SK-MEL-5 (cell line): ENCODE measurements around the gene ZHX3. TPM values are rescaled to one million over a fixed set of nuclear protein-coding genes. Genes with fewer than 3 reads are reported as not detected.

Source experiments
- DNase-seq: peaks from one replicate; pipeline ENCODE4 v3.0.0-alpha.2; 2016; ENCODE audit warnings: low read depth, low spot score
- in situ Hi-C: cut with HindIII; loops from 2 replicates; pipeline ENCODE4 v1.10.0; 2016; ENCODE audit warnings: low sequenced_read_pairs, high pct_unique_total_duplicates, low pct_unique_long_range_greater_than_20kb
- total RNA-seq: library from RNA; depleted of rRNA; stranded (reverse); fragments of >200 nt; shearing (Covaris generic); gene quantifications from 2 replicates; pipeline ENCODE4 v1.2.3, GENCODE V29; 2014

The ZHX3 gene
- total RNA-seq, 1 experiment from 2014 or later, result 7.3 TPM

DNA sequence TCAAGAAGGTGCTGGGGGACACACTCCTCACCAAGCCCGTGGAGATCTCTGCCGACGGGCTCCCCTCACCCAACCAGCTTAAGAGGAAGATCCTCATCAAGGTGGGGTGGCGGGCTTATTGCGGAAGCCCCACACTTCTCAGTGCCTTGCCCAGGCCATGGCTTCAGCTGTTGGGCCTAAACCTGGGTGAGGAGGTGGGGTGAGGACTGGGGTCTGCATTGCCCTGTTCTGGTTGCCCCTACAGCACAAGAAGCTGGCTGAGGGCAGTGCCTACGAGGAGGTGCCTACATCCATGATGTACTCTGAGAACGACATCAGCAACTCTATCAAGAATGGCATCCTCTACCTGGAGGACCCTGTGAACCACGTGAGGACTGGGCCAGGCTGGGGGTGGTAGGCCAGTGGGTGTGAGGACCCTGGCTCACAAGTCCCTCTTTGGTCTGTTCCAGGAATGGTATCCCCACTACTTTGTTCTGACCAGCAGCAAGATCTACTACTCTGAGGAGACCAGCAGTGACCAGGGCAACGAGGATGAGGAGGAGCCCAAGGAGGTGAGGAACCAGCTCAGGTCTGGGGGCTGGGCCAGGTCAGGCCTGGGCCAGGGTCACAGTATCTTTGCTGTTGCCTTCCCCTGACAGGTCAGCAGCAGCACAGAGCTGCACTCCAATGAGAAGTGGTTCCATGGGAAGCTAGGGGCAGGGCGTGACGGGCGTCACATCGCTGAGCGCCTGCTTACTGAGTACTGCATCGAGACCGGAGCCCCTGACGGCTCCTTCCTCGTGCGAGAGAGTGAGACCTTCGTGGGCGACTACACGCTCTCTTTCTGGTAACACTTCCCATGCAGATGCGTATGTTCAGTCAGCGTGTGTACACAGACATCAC lies 152.3 kb downstream of the ZHX3 start:
- in situ Hi-C loops, result no loop called here
- no peak for DNase-seq

DNA sequence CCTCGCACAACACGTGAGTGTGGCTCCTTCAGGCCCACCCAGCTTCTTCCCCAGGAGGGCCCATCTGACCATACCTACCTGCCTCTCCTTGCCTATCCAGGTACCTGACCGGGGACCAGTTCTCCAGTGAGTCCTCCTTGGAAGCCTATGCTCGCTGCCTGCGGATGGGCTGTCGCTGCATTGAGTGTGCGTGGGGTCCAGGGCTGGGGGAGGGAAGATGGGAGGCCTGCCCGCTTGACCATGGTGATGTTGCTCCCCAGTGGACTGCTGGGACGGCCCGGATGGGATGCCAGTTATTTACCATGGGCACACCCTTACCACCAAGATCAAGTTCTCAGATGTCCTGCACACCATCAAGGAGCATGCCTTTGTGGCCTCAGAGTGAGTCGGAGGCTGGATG lies 153.7 kb downstream of the ZHX3 start:
- in situ Hi-C loops, result no loop called here
- no peak for DNase-seq

DNA sequence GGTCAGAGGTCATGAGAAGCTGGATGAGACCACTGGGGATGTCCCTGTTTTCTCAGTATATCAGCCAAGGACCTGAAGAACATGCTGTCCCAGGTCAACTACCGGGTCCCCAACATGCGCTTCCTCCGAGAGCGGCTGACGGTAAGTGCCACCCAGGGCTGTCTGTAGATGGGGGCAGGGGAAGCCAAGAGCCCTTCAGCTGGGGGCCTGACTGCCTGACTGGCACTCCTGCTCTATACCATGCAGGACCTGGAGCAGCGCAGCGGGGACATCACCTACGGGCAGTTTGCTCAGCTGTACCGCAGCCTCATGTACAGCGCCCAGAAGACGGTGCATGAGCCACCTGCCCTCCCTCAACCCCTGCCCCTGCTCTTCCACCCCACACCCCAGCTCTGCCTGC lies 155.1 kb downstream of the ZHX3 start:
- in situ Hi-C loops, result no loop called here
- DNase-seq, result no peak

- in situ Hi-C loops, result no loop called here
Measured at GRCh38 chr20:41161886-41162285, 155.6 kb downstream of the ZHX3 start.

DNA sequence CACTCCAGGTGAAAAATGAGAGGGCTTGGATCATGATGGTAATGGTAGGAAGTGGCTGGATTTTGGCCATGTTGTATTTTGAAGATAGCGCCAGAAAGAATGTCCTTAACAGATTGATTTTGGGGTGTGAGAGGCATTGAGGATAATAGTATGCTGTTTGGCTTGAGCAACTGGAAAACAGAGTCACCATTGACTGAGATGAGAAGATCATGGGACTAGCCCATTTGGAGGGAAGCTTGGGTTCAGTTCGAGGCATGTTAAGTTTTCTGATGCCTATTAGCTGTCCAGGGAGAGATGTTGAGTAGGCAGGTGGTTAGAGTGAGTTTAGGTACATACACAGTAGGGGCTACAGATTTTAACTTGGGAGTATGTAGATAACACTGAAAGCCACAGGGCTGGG lies 156.8 kb downstream of the ZHX3 start:
- no peak for DNase-seq
- in situ Hi-C loops, result no loop called here

More at GRCh38 chr20:41161886-41162285, 155.6 kb downstream of the ZHX3 start:
- no peak for DNase-seq

- in situ Hi-C loops, result no loop called here
- DNase-seq, result no peak
Measured at GRCh38 chr20:41159547-41159946, 158.0 kb downstream of the ZHX3 start.

- no peak for DNase-seq
- in situ Hi-C loops, result no loop called here
Measured at GRCh38 chr20:41158082-41158625, 159.4 kb downstream of the ZHX3 start.

DNA sequence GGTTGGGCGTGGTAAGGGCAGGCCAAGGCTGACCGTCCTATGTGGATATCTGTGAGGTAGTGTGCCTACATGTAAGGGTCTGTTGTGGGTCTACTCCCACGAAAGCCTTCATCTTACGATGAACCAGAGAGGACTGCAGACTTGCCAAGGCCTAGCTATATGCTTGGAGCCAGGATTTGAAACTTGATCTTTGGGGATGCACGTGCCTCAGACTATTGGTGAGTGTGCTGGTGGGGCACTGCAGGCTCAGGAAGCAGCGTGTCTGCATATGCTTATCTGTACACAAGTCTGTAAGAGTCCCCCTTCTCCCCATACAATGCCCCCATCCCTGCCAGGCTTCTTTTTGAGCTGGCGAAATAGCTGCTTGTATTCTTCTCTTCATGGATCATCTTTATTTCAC lies 162.3 kb downstream of the ZHX3 start:
- no peak for DNase-seq
- in situ Hi-C loops, result no loop called here

- in situ Hi-C loops, result no loop called here
- no peak for DNase-seq
Measured at GRCh38 chr20:41154436-41155176, 162.9 kb downstream of the ZHX3 start.

GRCh38 chr20:41152108-41152757 lies 165.3 kb downstream of the ZHX3 start:
- in situ Hi-C loops, result no loop called here
- DNase-seq, result no peak

DNA sequence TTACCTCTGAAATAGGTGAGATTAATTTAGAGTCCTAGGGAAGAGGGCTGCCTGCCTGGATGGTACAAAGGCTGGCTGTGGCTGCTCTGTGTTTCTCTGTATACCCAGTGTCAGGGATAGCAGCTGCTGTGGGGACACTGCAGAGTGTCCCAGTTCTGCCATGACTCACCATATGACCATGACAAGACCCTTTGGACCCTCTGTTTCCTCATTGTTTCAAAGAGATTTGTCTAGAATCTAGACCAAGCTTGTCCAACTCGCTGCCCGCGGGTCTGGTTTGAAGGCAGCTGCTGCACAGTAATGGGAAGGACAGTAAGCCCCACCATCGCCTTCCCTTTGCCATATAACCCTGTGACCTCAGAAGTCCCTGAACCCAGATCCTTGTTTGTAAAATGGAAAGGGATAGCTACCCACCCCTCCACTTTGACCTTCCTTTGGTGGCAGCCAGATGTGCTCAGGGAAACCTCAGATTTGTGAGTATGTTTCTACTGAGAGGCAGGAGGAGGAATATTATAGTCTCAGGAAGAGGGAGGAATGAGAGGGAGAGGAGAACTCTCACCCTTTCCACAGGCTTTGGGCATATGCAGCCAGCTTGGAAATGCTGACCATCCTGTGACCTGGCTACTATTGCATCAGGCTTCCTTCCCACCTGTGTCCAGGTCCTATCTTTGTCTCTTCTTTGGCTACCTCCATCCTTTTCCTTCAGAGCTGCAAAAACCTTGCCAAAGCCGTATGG lies 166.2 kb downstream of the ZHX3 start:
- in situ Hi-C loops, result no loop called here
- DNase-seq, result no peak

- DNase-seq, result no peak
- in situ Hi-C loops, result no loop called here
Measured at GRCh38 chr20:41150664-41151063, 166.9 kb downstream of the ZHX3 start.

GRCh38 chr20:41148942-41149341 lies 168.6 kb downstream of the ZHX3 start:
- no peak for DNase-seq
- in situ Hi-C loops, result no loop called here

DNA sequence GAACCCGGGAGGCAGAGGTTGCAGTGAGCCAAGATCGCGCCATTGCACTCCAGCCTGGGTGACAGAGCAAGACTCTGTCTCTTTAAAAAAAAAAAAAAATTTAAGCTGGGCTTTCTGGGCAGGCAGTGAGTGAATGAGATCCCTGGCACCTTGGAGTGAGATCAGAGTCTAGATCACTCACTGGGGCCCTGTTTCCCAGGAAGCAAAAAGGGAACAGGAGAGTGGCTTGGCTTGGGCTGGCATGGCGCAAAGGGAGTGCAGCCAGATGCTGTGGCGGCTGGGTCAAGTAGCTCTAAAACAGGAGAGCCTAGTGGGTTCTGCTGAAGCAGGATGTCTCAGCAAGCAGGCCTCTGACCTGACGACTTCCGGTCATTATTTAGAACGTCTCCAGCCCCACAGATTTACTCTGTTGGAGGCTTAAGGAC lies 169.8 kb downstream of the ZHX3 start:
- in situ Hi-C loops, result no loop called here
- no peak for DNase-seq

GRCh38 chr20:41145821-41146620 lies 171.5 kb downstream of the ZHX3 start:
- in situ Hi-C loops, result no loop called here
- no peak for DNase-seq

GRCh38 chr20:41145317-41145716 lies 172.2 kb downstream of the ZHX3 start:
- in situ Hi-C loops, result no loop called here
- no peak for DNase-seq

DNA sequence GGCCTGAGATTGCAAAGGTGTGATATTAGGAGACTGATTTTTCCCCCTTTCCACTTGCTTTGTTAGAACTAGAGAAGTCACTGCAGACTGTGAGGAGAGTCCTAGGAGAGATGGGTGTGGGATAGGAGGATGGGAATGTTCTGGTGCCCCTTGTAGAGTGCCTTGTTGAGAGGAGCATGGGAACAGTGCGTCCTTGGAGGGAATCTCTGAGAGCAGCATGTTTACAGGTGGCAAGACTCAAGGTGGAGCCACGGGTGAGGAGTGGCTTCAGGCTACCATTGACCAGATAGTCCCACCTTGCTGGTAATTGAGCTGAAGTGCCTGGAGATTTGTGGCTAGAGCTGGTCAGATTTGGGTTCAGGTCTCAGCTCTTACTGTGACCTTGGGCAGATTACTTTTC lies 174.2 kb downstream of the ZHX3 start:
- in situ Hi-C loops, result no loop called here
- DNase-seq, result no peak
